CD14-positive monocyte (primary cell): Measurements from ENCODE around the gene HMGXB4. TPM values are rescaled to one million over a fixed set of nuclear protein-coding genes. Genes with fewer than 3 reads are reported as not detected.
A peak's percentile ranks its signal among the peaks of the same experiment; 100 is the strongest.

Experiments
- DNase-seq, 3 donors: peaks; one replicate each; pipeline ENCODE4 v3.0.0-alpha.2; 2011 to 2022
- H2AFZ ChIP-seq: 2 replicates; pipeline ENCODE4 v1.6.0; 2012; ENCODE audit warnings: mild to moderate bottlenecking, low read depth, low read length, inconsistent platforms; ENCODE audit not compliant: insufficient read depth, poor library complexity, severe bottlenecking
- H3K27ac ChIP-seq, 2 donors: 1 replicate in 1 of 2; 2 replicates in 1 of 2; pipeline ENCODE4 v1.5.1; 2012 to 2013; ENCODE audit warnings: low read length in 2 of 2, control low read depth in 1 of 2, inconsistent platforms in 1 of 2, low read depth in 1 of 2, mild to moderate bottlenecking in 1 of 2
- H3K27me3 ChIP-seq, 2 donors: one replicate each; pipeline versions ENCODE4 v1.6.0 to v1.6.1; 2011 to 2013; ENCODE audit warnings: low read length in 2 of 2; ENCODE audit not compliant: control insufficient read depth in 2 of 2, insufficient read depth in 2 of 2
- H3K36me3 ChIP-seq, 2 donors: replicated peaks in 1 of 2; 1 replicate in 1 of 2; 2 replicates in 1 of 2; pipeline versions ENCODE4 v1.5.1 to v1.6.1; 2012 to 2013; ENCODE audit warnings: low read length in 2 of 2, control low read depth in 1 of 2, inconsistent platforms in 1 of 2, mild to moderate bottlenecking in 1 of 2; ENCODE audit not compliant: insufficient read depth in 2 of 2, control insufficient read depth in 1 of 2
- H3K4me1 ChIP-seq, 2 donors: 1 replicate in 1 of 2; 2 replicates in 1 of 2; pipeline versions ENCODE4 v1.5.1 to v1.6.1; 2012 to 2013; ENCODE audit warnings: low read length in 2 of 2, control low read depth in 1 of 2, inconsistent platforms in 1 of 2, mild to moderate bottlenecking in 1 of 2, moderate library complexity in 1 of 2; ENCODE audit not compliant: insufficient read depth in 2 of 2, control insufficient read depth in 1 of 2
- H3K4me2 ChIP-seq: replicated peaks from 2 replicates; pipeline ENCODE3; 2012; ENCODE audit warnings: low read length, moderate library complexity, mild to moderate bottlenecking; ENCODE audit not compliant: poor library complexity, severe bottlenecking; ENCODE audit errors: extremely low read depth
- H3K4me3 ChIP-seq, 3 experiments: fragments of 200-600 bp in 1 of 3; sonication (generic) in 1 of 3; replicated peaks in 1 of 3; 1 replicate in 2 of 3; 2 replicates in 1 of 3; pipeline ENCODE4 v1.5.1; 2011 to 2013; ENCODE audit warnings: low read length in 3 of 3, mild to moderate bottlenecking in 3 of 3, control low read depth in 2 of 3, low read depth in 2 of 3, inconsistent platforms in 1 of 3, moderate library complexity in 1 of 3
- H3K79me2 ChIP-seq: 2 replicates; pipeline ENCODE4 v1.6.0; 2012; ENCODE audit warnings: mild to moderate bottlenecking, control low read depth, inconsistent platforms, low read length, moderate library complexity; ENCODE audit not compliant: insufficient read depth
- H3K9ac ChIP-seq: 2 replicates; pipeline ENCODE4 v1.6.0; 2017; ENCODE audit warnings: low read length, mild to moderate bottlenecking; ENCODE audit not compliant: insufficient read depth, poor library complexity, severe bottlenecking
- H3K9me3 ChIP-seq, 2 donors: replicated peaks in 1 of 2; 1 replicate in 1 of 2; 2 replicates in 1 of 2; pipeline versions ENCODE4 v1.5.1 to v1.6.1; 2012 to 2013; ENCODE audit warnings: low read length in 2 of 2, control low read depth in 1 of 2; ENCODE audit not compliant: control insufficient read depth in 1 of 2, insufficient read depth in 1 of 2
- H4K20me1 ChIP-seq: 2 replicates; pipeline ENCODE4 v1.6.0; 2012; ENCODE audit warnings: mild to moderate bottlenecking, low read length, control low read depth, moderate library complexity; ENCODE audit not compliant: insufficient read depth
- H3K27ac Mint-ChIP-seq, 7 donors: one replicate each; pipeline ENCODE4 v1.8.0; 2020; ENCODE audit warnings: mild to moderate bottlenecking in 7 of 7, mixed read lengths in 7 of 7, moderate library complexity in 6 of 7, inconsistent platforms in 2 of 7
- H3K27me3 Mint-ChIP-seq, 3 donors: one replicate each; pipeline ENCODE4 v1.8.0; 2021 to 2022; ENCODE audit warnings: low read depth in 3 of 3, mild to moderate bottlenecking in 3 of 3, mixed read lengths in 3 of 3, moderate library complexity in 3 of 3, inconsistent platforms in 1 of 3
- H3K36me3 Mint-ChIP-seq, 2 donors: one replicate each; pipeline ENCODE4 v1.8.0; 2020; ENCODE audit warnings: mixed read lengths in 2 of 2, inconsistent platforms in 1 of 2, mild to moderate bottlenecking in 1 of 2
- H3K4me1 Mint-ChIP-seq: one replicate; pipeline ENCODE4 v1.8.0; 2020; ENCODE audit warnings: mild to moderate bottlenecking, mixed read lengths
- H3K4me3 Mint-ChIP-seq, 2 donors: one replicate each; pipeline ENCODE4 v1.8.0; 2020; ENCODE audit warnings: mild to moderate bottlenecking in 2 of 2, mixed read lengths in 2 of 2, moderate library complexity in 1 of 2
- H3K9me3 Mint-ChIP-seq, 7 donors: one replicate each; pipeline ENCODE4 v1.8.0; 2020 to 2022; ENCODE audit warnings: mixed read lengths in 7 of 7, mild to moderate bottlenecking in 6 of 7, moderate library complexity in 6 of 7, inconsistent platforms in 2 of 7
- CTCF ChIP-seq: fragments of 200-600 bp; IDR thresholded peaks from one replicate; pipeline ENCODE4 v1.8.0; 2022; ENCODE audit warnings: antibody characterized with exemption, mild to moderate bottlenecking
- WGBS: methylation state at CpG from one replicate; pipeline ENCODE4 v1.1.5; 2013; ENCODE audit warnings: missing lambda C conversion rate; ENCODE audit not compliant: insufficient coverage; 5-methylcytosine and 5-hydroxymethylcytosine counted together
- intact Hi-C, 2 donors: fragments of 100-400 bp; cut with micrococcal nuclease; formaldehyde crosslinking; loops; one replicate each; pipeline versions ENCODE4 v1.15.0 to v1.15.1; 2023
- polyA plus RNA-seq, 3 donors: library from polyadenylated mRNA; depleted of rRNA in 1 of 3; unstranded in 2 of 3; stranded (reverse) in 1 of 3; fragments of 300-500 nt in 2 of 3; fragments of >200 nt in 1 of 3; fragmentation: Illumina TruSeq in 2 of 3; gene quantifications; 1 replicate in 2 of 3; 2 replicates in 1 of 3; pipeline ENCODE4 v1.2.3, GENCODE V29; 2012 to 2021

HMGXB4 gene
- polyA plus RNA-seq, 3 donors, result 6.3 to 11.4 (median 8.1) TPM

GRCh38 chr22:35230417-35230816 is 26.9 kb upstream of the HMGXB4 start:
- no peaks in the 10 kb centered on the region for H3K79me2 ChIP-seq
- H3K27ac ChIP-seq, result no peak overlapping the region
- intact Hi-C loops, result no loop called here

DNA sequence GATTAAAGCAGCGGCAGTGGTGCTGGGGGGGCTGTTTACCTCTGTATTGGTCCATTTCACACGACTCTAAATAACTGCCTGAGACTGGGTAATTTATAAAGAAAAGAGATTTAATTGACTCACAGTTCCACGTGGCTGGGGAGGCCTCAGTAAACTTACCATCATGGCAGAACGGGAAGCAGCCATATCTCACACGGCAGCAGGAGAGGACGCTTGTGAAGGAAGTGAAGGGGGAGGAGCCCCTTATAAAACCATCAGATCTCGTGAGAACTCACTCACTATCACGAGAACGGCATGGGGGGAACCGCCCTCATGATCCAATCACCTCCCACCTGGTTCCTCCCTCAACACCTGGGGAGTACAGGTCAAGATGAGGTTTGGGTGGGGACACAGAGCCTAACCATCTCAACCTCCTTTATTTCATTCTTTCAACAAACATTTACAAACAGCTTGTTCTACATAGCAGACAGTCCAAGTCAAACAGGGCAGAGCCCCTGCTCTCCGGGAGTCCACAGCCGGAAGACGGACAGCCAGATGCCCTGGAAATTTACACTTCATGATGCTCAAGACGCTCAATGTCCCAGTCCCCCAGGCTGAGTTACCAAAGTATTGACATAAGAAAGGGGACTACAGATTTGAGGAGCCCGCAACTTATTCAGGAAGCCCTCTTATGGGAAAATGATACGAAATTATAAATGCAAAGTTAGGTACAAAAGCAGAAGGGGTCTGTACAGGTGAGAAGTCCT is 26.3 kb upstream of the HMGXB4 start:
- no peak overlapping the region for H3K9ac ChIP-seq
- H3K4me2 ChIP-seq, result no peak overlapping the region
- peaks cover 2 to 9% of the 10 kb centered on the region in 2 donors for H3K27me3 ChIP-seq
- Mint-ChIP-seq H3K9me3 (peaks cover 0 to 3% (median 1%) of the 10 kb centered on the region in 7 donors), H3K27me3 (peaks cover 5 to 9% (median 7%) of the 10 kb centered on the region in 3 donors), H3K36me3 (no peaks in the 10 kb centered on the region), H3K4me1 (peaks cover 8% of the 10 kb centered on the region), H3K4me3 (peak overlapping the region in 1 of 2 donors; percentile 13), H3K27ac (no peak overlapping the region)
- no peaks in the 10 kb centered on the region for H4K20me1 ChIP-seq
- no peak overlapping the region for H3K27ac ChIP-seq
- H3K9me3 ChIP-seq, result no peaks in the 10 kb centered on the region
- 94% methylated on average over 3 of the region's 16 CpGs for WGBS
- intact Hi-C loops, result no loop called here
- H3K4me1 ChIP-seq, result no peaks in the 10 kb centered on the region
- H3K4me3 ChIP-seq, result no peak overlapping the region
- no peak for DNase-seq
- no peaks in the 10 kb centered on the region for H3K79me2 ChIP-seq
- H2AFZ ChIP-seq, result no peak overlapping the region
- TF ChIP-seq CTCF, result no peak
- H3K36me3 ChIP-seq, result no peaks in the 10 kb centered on the region

More at GRCh38 chr22:35230417-35230816, 26.9 kb upstream of the HMGXB4 start:
- Histone ChIP-seq H3K9ac (no peak overlapping the region), H3K36me3 (no peaks in the 10 kb centered on the region), H2AFZ (no peak overlapping the region), H4K20me1 (no peaks in the 10 kb centered on the region), H3K27me3 (peaks cover 2 to 9% of the 10 kb centered on the region in 2 donors), H3K4me3 (no peak overlapping the region), H3K4me2 (no peak overlapping the region), H3K9me3 (no peaks in the 10 kb centered on the region), H3K4me1 (no peaks in the 10 kb centered on the region)
- Mint-ChIP-seq H3K27me3 (peaks cover 5 to 9% (median 8%) of the 10 kb centered on the region in 3 donors), H3K4me3 (no peak overlapping the region), H3K36me3 (no peaks in the 10 kb centered on the region), H3K9me3 (peaks cover 0 to 3% (median 0%) of the 10 kb centered on the region in 7 donors), H3K4me1 (peaks cover 8% of the 10 kb centered on the region), H3K27ac (no peak overlapping the region)
- DNase-seq, result no peak
- no peak for TF ChIP-seq CTCF
